Measurements from ENCODE around the gene NRCAM. TPM values are rescaled to one million over a fixed set of nuclear protein-coding genes. Genes with fewer than 3 reads are reported as not detected.
"Not testable (repeated sequence)": the region's sequence is repeated elsewhere in the genome, so short reads cannot be mapped to it uniquely, and the experiment has no call there.

NRCAM gene
- total RNA-seq, 1 experiment from 2014 or later: 2.7 TPM

GRCh38 chr7:108455998-108456677, at the start of gene NRCAM (continued):
- no peak for TF ChIP-seq GRHL2 (CRISPR knock-in tag; IDR thresholded peaks at IDR 0.05; ENCODE audit: insufficient replicate concordance, severe bottlenecking)

- H3K4me1 Mint-ChIP-seq; H3K9me3 Mint-ChIP-seq; H3K27ac Mint-ChIP-seq; POLR2A ChIA-PET; CTCF ChIA-PET; H3K27me3 Mint-ChIP-seq (ENCODE audit: low read depth); H3K4me3 Mint-ChIP-seq; ATAC-seq; DNase-seq (ENCODE audit: low spot score): not testable (repeated sequence)
- H3K36me3 Mint-ChIP-seq: peaks cover 11% of the 10 kb centered on the region
These were observed 48.3 kb upstream of the NRCAM start for GRCh38 chr7:108504576-108504975.

GRCh38 chr7:108503112-108504026, 47.1 kb upstream of the NRCAM start:
- no peaks in the 10 kb centered on the region for H3K27me3 Mint-ChIP-seq (ENCODE audit: low read depth)
- no peaks in the 10 kb centered on the region for H3K4me1 Mint-ChIP-seq
- POLR2A ChIA-PET: no interaction called here
- CTCF ChIA-PET: no interaction called here
- ATAC-seq: no peak
- no peaks in the 10 kb centered on the region for H3K9me3 Mint-ChIP-seq
- H3K27ac Mint-ChIP-seq: no peak overlapping the region
- no peak overlapping the region for H3K4me3 Mint-ChIP-seq
- DNase-seq (ENCODE audit: low spot score): no peak
- H3K36me3 Mint-ChIP-seq: peaks cover 11% of the 10 kb centered on the region
- no peak for TF ChIP-seq ATF2 (CRISPR knock-in tag; IDR thresholded peaks at IDR 0.05; ENCODE audit: borderline replicate concordance, low read depth)
- TF ChIP-seq JUN (CRISPR knock-in tag; IDR thresholded peaks at IDR 0.05): no peak
- TF ChIP-seq MYBL2 (CRISPR knock-in tag; IDR thresholded peaks at IDR 0.05): no peak
- TF ChIP-seq KAT7 (CRISPR knock-in tag; IDR thresholded peaks at IDR 0.05; ENCODE audit: borderline replicate concordance): no peak
- TF ChIP-seq CREM (CRISPR knock-in tag; IDR thresholded peaks at IDR 0.05): no peak
- TF ChIP-seq JAZF1 (CRISPR knock-in tag; IDR thresholded peaks at IDR 0.05): no peak
- TF ChIP-seq ZNF671 (CRISPR knock-in tag; IDR thresholded peaks at IDR 0.05): no peak
- no peak for TF ChIP-seq MAX (CRISPR knock-in tag; IDR thresholded peaks at IDR 0.05)
- no peak for TF ChIP-seq ZNF121 (CRISPR knock-in tag; IDR thresholded peaks at IDR 0.05)
- no peak for TF ChIP-seq AFF4 (CRISPR knock-in tag; IDR thresholded peaks at IDR 0.05; ENCODE audit: borderline replicate concordance)
- no peak for TF ChIP-seq E2F4 (CRISPR knock-in tag; IDR thresholded peaks at IDR 0.05; ENCODE audit: borderline replicate concordance, low read depth)
- TF ChIP-seq STAT6 (CRISPR knock-in tag; conservative IDR thresholded peaks at IDR 0.05; ENCODE audit: low read depth): no peak
- no peak for TF ChIP-seq CDX4 (CRISPR knock-in tag; IDR thresholded peaks at IDR 0.05; ENCODE audit: borderline replicate concordance)
- TF ChIP-seq E2F5 (CRISPR knock-in tag; IDR thresholded peaks at IDR 0.05): no peak
- TF ChIP-seq NFE2L1 (CRISPR knock-in tag; IDR thresholded peaks at IDR 0.05): no peak
- no peak for TF ChIP-seq ZNF219 (CRISPR knock-in tag; IDR thresholded peaks at IDR 0.05; ENCODE audit: borderline replicate concordance)
